HG02970 (cell line): Measurements from ENCODE around the gene MBNL3.

Source experiments
- ATAC-seq: cut with Tn5 transposase; IDR thresholded peaks from one replicate; pipeline ENCODE4 v1.9.1; 2021; ENCODE audit warnings: mild to moderate bottlenecking, moderate library complexity, moderate number of reproducible peaks; ENCODE audit not compliant: unreplicated experiment, low FRiP score

Gene MBNL3

DNA sequence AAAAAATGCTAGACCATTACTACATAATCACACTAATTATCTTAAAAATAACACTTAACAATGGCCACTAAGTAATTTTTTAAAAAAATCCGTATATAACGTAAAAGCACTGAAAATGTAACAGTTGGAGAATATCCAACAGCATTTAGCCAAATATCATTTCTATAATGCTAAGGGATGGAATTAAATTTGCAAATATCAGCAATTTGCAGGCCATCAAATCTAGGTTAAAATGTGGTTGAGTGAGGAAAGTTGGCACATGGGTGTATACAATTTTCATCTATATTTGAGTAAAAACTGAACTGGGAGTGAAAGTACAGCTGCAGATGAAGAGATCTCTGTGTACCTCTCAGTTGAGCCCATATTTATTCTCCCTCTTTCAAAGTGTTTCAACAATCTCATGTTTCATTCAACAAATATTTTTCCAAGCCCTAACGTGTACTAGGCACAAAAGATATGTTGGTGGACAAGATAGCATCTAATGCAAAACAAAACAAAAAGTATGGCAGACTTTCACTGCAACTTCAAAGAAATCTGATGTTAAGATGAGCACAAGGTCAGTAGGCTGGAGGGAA is 63.0 kb downstream of the MBNL3 start:
- ATAC-seq: no peak

DNA sequence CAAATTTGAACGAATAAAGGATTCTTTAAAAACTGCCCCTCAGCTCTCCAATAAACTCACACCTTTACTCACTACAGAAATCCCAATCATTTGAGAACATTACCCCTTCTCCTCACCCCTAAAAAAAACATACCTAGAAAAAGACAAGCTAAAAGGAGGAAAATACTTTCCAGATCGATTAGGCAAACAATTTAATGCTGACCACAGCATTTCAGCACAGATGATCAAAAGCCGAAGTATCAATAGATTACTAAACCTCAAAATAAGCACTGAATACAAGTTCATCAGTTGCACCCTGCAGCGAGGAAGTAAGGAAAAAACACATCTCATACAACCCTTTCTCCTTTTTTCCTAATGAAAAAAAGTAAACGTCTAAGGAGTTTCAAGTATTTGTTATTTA is 65.5 kb downstream of the MBNL3 start:
- ATAC-seq: no peak

GRCh38 chrX:132415012-132415411 is 73.8 kb downstream of the MBNL3 start:
- ATAC-seq: no peak

DNA sequence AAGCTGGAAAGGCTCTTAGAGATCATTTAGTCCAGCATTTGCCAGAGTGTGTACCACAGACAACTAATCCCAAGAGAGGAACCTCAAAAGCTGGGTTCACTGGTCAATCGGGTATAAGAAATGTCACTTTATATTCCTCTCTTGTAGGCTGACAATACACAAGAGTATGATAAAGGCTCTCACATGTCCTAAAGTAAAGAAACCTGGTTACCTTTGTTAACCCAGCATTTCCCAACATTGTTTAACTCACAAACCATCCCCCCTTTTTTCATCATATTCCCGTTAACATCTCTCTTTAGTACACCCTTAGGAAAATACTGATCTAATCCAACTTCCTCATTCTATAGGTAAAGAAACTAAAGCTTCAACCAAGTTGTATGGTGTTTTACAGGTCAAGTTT is 74.4 kb downstream of the MBNL3 start:
- ATAC-seq: no peak

DNA sequence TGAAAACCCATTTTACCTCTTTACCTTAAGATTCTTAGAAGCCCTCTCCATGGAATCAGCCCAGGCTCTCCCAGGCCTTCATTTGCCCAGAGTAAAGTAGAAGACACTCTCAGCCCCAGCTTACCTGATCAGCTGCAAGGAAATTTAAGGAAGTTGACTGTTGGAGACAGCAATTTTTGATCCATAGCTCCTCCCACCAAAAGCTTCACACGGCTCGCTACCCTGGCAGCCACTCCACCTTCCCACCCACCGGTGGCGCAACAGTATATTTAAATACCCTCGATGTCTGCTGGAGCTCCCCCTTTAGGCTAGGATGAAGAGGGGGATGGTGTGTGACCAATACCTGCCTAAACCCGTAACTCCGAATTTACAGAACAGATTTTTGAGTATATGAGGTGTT is 75.4 kb downstream of the MBNL3 start:
- no peak for ATAC-seq

- no peak for ATAC-seq
Observed at GRCh38 chrX:132412208-132412607, 76.6 kb downstream of the MBNL3 start.

DNA sequence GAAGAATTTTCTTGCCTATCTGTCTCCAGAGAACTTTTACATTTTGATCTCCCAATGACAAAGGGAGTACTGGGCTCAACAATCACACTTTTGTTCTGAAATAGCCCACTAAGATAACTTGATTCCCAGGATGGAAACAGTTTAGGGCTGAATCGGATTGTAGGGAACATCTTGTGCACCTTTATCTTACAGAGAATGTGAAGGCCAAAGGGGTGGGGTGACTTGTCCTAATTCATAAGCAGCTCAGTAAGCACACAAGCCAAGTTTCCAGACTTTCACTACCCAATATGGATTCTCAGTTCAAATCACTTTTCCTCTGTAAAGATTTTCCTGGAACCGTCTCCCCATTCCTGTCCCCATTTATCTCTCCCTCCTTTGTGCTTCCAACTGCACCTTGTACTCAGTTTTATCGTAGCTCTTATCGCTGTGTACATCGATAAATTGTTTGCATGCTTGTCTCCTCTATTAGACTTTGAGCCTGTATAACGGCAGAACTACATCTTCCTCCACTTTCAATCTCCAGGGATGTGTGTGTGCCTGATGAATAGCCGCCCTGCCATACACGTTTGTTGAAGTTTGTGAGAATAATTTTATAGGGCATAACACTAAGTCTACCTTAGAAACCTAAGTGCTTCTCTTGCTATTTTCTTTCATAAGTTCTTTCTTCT is 77.4 kb downstream of the MBNL3 start:
- ATAC-seq: no peak

DNA sequence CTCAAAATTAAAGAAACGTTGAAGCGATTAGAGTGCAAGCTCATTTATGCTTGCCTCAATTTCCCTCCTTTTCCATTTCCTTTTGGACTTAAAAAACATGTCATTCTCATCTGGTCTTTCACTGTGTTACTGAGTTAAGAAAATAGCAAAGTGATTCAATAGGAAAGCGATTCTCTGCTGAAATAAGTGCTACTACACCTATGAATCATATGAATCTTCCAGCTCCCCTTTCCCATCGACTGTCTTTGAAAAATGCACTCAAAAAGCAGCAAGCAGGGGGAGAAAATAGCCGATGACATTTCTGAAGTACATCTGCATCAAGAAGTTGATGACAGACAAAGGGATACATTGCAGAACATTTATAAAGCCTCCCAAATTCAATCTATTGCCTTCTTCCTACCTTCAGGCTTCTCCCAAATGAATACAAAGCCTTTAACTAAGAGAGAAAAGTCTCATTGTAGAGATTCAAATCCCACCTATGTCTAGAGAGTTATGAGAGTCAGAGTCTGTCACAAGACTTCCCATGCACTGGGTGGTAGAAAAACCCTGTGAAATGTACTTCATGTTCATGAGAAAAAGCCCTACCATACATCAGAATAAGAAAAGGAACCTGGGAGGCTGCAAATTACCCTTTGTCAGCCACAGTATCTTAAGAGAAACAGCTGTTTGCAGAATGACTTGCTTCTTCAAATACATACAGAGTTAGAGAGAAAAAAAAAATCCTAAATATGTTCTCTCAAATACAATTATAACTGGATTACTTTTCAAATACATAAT is 78.9 kb downstream of the MBNL3 start:
- ATAC-seq: no peak

DNA sequence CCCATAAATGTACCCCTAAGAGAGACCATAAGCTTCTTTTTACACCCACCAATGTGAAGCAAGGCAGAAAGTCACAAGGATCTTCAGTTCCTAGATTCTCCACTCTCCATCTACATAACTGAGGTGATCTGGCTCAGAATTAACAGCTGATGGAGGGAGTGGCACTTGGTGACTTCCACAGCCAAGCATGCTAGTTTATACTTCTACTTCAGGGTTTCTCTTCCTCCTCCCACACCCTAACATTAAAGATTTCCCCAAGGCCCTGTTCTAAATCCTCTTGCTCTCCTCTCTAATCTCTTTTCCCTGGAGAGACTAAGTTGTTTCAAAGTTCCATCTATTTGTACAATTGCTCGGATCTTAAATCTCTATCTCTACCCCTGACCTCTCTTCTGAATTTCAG is 81.1 kb downstream of the MBNL3 start:
- ATAC-seq: no peak

DNA sequence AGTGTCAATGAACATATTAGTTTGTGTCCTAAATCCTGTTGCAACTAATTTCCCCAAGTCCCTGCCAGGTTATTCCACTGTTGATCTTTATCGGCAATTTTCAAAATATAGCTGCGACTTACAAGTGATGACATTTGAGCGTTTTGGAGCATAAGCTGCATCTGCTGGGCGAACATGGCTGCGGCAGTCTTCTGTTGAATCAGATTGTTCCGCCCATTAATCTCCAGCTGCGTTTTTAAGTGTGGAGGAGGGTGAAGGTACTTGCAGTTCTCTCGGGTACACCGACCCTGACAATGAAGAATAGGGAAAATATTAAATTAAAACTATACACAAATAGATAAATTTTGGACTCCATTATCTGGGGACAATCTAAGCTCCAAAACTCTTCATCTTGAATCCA is 82.7 kb downstream of the MBNL3 start:
- ATAC-seq: no peak

GRCh38 chrX:132404266-132404665 is 84.6 kb downstream of the MBNL3 start:
- no peak for ATAC-seq

- ATAC-seq: no peak
Observed at GRCh38 chrX:132401935-132402334, 86.9 kb downstream of the MBNL3 start.

- no peak for ATAC-seq
Observed at GRCh38 chrX:132400706-132401105, 88.1 kb downstream of the MBNL3 start.

DNA sequence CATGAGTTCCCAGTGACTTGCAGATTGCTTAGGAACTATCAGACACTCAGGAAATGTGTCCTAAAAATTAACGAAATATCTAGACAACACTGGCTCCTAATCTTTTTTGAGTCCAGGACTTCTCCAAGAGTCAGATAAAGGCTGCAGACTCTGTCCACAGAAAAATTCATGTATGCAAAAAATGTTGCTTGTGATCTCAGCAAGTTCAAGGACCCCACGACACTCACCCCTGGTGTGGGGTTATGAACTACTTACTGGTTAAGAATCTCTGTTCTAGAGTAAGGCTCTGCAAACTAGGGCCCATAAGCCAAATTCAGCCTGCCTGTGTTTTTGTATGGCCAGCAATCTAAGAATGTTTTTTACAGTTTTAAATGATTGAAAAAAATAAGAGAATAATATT is 93.2 kb downstream of the MBNL3 start:
- ATAC-seq: no peak

DNA sequence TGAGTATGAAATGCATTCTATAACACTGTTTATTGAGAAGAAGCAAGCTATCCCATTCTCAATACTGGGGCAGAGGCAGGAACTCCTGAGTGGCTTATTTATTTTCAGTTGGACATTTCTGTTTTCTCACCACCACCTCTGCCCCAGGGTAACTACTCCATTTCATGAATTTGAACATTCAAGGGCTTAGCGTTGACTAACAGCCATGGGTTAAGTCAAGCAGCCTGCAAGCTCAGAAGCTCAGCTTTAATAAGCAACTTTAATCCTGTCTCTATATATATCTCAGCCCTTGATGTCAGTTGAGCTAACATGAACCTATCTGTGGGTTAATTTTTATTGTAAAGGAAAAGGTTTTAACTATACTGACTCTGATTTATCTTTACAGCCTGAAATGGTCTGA is 93.8 kb downstream of the MBNL3 start:
- ATAC-seq: no peak

DNA sequence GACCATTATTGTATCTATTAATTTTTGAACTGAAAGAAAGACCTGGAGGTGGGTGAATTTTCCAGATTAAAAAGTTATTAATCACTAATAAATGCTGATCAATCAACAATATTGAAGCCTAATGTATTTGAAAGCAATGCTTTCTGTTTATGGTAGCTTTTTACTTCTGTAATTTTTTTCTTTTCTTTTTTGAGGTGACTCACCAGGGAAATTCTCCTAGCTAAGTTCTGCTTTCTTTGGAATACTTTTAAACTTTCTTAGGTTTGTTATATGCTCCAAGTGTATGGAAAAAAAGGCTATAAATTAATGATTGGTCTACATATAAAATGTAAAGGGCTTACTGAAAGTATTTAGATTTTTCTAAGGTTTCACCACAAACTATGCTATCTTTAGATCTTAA is 94.2 kb downstream of the MBNL3 start:
- no peak for ATAC-seq

DNA sequence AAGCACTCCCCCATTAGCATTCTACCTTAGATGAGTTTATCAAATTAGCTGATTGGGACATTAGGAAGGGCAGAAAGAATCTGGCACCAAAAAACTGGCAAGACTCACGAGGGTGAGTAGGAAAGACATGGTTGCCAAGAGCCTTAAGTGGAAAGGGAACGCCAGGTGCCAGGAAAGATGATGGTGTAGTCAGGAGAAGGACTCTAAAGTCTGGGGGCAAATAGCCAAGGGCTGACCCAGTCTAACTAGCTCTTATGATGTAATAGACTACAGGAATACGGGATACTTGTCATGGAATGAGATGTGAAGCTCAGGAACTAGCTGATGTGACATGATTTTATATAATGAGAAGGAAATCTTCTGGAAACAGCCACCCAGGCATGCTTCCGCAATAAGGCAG is 94.8 kb downstream of the MBNL3 start:
- ATAC-seq: no peak

GRCh38 chrX:132393485-132393884 is 95.4 kb downstream of the MBNL3 start:
- ATAC-seq: no peak

DNA sequence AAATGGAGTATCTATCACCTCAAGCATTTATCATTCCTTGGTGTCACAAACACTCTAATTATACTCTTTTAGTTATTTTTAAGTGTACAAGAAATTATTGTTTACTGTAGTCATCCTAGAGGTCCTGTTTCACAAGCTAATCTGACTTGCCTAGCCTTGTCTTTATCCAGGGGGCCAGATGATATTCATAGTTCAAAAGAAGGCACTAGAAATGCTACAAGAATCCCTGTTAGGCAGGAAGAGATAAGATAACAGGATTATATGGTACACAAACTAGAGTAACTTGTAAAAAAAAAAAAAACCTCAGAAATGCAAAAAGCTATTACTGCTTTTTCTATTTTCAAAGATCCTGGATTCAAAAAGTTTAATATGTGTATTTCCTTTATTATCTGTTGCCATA is 95.8 kb downstream of the MBNL3 start:
- ATAC-seq: no peak

GRCh38 chrX:132390792-132391191 is 98.0 kb downstream of the MBNL3 start:
- no peak for ATAC-seq

DNA sequence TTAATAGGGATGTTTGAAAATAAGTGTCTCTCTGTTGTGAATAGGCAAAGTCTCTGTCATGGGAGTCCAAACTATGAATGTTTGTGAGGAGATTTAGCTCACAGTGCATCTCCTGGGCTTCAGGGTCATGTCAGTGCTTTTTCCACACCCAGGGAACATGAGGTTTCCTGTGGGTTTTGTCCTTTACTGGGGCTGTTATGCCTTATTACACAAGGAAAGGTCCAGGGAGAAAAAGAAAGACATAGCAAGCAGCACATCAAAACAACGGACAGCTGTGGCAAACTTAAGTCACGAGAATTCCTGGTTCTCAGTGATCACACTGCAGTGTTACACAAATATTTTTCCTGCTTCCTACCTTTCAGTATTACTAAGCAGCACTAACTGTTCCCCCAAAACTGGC is 99.4 kb downstream of the MBNL3 start:
- no peak for ATAC-seq

- no peak for ATAC-seq
Observed at GRCh38 chrX:132388371-132388770, 100.5 kb downstream of the MBNL3 start.
